ENCODE measurements around the gene GPR161.

The GPR161 gene

DNA sequence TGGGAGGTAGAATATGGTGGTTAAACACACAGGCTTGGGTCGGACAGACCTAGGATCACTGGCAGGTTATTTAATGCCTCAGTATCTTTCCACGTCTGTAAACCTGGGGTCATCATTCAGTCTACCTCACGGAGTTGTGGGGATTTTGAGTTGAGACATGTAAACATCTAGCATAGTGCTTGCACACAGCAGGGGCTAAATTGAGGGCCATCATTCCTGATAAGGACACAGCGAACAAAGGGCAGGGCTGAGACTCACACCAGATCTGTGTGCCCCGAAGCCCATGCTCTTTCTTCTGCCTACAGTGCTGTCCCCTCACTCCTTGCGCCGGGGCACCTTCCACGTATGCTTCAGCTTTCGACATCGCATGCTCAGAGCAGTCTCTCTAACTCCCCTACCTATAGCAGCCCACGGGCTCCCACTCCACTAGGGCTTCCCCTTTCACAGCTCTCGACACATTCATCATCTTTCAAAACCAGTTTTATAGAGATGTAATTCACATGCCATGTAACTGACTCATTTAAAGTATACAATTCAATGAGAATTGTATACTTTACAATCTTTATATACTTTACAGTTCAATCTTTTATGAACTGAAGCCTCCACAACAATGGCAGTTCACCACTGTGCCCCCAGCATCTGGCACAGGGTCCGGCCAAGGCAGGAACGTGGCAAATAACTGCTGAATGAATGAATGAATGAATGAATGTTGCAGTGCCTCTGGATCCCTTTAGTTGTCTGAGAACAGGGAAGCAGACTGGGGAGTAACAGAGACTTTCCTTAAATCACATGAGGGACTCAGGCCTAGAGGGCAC is 48.0 kb downstream of the GPR161 start:
- DNase-seq (no peak), ATAC-seq (no peak)
- no peak overlapping the region for H3K4me3 Mint-ChIP-seq
- peak overlapping the region in 1 of 2 donors; percentile 22 for H3K27ac Mint-ChIP-seq
- peaks cover 11% of the 10 kb centered on the region for H3K4me1 Mint-ChIP-seq
- no peaks in the 10 kb centered on the region for H3K9me3 Mint-ChIP-seq
- H3K27me3 Mint-ChIP-seq, result peaks cover 1% of the 10 kb centered on the region

DNA sequence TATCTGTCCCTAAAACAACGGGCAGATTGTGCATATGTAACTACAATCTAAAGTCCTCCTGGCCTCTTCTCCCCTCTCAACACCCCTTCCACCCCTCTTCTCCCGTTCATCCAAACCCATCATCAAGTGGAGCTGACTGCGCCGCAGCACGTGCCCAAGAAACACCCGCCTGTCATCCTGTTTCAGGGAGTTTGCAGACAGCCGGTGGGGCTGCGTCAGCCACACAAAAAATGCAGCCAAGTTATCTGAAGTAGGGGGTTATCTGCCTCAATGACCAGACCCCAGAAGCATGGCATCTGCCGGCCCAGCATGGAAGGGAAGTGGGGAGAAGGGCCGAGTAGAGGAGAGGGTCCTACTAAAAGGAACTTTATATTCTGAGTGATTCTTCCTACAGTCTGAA is 49.0 kb downstream of the GPR161 start:
- Mint-ChIP-seq H3K27ac (no peak overlapping the region), H3K4me1 (peaks cover 14% of the 10 kb centered on the region), H3K9me3 (no peaks in the 10 kb centered on the region), H3K4me3 (no peak overlapping the region), H3K27me3 (no peaks in the 10 kb centered on the region)
- no peak for DNase-seq
- ATAC-seq, result no peak

DNA sequence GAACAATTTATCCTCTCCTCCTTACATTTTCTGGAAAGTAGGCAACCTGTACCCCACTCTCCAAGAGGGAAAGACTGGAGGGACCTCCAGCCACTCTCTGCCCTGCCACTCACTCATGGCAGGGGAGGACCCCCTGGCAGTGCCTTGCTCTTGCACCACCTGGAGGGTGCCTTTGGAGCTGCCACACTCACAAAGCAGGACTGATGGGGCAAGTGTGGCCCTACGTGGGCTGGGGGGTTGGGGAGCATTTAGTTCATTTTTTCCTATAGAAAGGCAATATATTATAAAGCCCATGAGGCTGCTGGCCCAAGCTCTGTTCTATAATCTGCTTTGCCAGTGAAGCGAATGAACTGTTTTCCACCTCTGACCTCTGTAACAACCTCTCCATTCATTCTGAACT is 50.3 kb downstream of the GPR161 start:
- no peak overlapping the region for H3K4me3 Mint-ChIP-seq
- H3K9me3 Mint-ChIP-seq, result no peaks in the 10 kb centered on the region
- DNase-seq (no peak), ATAC-seq (no peak)
- H3K4me1 Mint-ChIP-seq, result peaks cover 14% of the 10 kb centered on the region
- H3K27me3 Mint-ChIP-seq, result no peaks in the 10 kb centered on the region
- no peak overlapping the region for H3K27ac Mint-ChIP-seq

DNA sequence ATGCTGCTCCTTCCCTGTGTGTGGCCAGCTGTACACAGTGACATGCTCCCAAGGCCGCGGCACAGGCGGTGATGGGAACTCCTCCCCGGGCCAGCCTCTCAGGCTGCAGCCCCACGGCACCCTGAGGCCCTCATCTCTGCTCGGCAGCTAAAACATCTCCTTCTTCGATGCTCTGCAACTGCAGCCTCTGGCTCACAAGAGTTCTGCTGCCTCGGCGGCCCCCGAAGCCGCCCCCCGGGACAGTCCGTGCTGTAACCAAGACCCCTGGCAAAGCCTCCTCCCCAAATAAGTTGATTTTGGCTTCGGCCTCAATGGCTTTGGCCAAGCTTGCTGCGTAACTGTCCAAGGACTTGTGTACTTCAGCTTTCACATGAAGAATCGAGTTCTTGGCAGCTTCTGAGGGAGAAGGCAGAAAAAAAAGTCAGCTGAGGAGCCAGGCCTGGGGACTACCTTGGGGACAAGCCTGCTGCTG is 51.3 kb downstream of the GPR161 start:
- DNase-seq (no peak), ATAC-seq (no peak)
- Mint-ChIP-seq H3K4me3 (no peak overlapping the region), H3K27ac (no peak overlapping the region), H3K9me3 (no peaks in the 10 kb centered on the region), H3K27me3 (no peaks in the 10 kb centered on the region), H3K4me1 (peaks cover 14% of the 10 kb centered on the region)

DNA sequence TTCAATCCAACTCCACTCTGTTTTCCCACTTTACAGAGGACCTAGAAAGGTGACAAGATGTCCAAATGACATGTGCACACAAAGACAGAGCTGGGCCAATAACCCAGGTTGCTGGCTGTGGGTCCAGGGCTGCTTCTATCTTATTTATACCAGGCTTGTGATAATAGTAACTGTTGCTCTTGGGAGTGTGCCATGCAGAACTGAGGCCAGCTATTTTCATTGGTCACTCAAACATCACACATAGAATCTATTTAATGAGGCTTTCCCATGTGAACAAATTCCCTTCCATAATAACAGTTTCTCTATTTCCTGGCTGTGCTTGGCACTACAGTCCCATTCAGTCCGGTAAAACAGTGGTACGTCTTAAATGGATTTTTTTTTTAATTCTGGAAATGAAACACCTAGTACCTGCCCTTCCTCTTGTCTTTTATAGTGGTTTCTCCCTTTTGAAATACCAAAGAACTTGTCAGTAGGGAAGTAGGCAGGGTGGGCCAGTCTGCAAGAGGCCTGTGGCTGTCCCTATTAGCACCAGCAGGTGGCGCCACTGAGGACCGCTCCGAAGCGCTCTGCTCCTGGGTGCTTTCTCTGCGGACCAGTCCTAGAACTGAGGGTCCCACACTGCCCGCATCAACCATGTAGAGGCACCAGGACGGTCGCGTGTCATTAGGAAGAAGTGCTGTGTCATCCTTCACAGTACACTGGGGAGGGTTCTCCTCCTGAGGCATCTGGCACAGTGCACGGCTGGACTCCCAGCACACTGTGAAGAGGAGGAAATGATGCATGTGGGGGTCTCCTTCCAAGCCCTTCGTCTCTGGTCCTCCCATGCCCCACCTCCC is 52.1 kb downstream of the GPR161 start:
- Mint-ChIP-seq H3K4me3 (peak overlapping the region in 1 of 2 donors; percentile 32), H3K27ac (peak overlapping the region in 1 of 2 donors; percentile 53), H3K9me3 (no peaks in the 10 kb centered on the region), H3K27me3 (no peaks in the 10 kb centered on the region), H3K4me1 (peaks cover 14% of the 10 kb centered on the region)
- peak; percentile 72 for ATAC-seq
- peak; percentile 65 for DNase-seq

DNA sequence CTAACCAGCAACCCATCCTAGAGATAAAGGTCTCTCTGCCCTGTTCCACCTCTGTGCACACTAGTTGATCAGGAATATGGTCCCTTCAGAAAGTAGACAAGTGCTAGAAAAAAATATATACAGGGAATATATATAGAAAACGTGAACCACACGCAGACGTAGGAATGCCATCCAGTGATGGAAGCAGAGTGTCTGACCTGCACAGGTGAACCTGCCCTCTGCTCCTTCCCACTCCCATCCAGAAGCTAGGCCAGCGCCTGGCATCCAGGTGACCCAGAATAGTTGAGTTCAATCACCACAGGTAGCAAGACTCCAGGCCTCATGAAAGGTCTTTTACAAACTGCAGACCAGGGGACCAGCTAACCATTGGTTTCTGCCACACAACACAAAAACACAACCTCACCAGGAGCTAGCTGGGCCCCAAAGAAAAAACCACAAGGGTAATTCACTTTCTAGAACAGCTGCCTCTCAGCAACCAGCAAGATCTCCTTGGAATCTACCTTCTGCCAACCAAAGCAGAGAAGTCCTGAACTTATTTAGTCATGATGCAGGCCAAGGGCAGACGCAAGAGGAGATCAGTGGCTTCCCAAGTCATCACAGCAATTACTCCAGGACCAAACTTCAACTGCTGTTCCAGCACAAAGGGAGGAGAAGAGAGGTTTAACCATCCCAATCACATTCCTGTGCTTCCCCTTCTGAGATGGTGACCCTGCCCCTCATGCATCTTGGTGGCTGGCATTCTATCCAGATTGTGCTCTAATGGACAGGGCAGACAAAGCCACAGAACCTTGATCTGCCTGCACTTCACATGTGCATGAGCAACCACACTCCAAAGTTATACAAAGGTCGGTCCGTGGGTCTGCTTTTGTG is 53.0 kb downstream of the GPR161 start:
- no peaks in the 10 kb centered on the region for H3K27me3 Mint-ChIP-seq
- no peak overlapping the region for H3K27ac Mint-ChIP-seq
- ATAC-seq (no peak), DNase-seq (no peak)
- H3K4me3 Mint-ChIP-seq, result no peak overlapping the region
- H3K9me3 Mint-ChIP-seq, result no peaks in the 10 kb centered on the region
- H3K4me1 Mint-ChIP-seq, result peaks cover 14% of the 10 kb centered on the region

DNA sequence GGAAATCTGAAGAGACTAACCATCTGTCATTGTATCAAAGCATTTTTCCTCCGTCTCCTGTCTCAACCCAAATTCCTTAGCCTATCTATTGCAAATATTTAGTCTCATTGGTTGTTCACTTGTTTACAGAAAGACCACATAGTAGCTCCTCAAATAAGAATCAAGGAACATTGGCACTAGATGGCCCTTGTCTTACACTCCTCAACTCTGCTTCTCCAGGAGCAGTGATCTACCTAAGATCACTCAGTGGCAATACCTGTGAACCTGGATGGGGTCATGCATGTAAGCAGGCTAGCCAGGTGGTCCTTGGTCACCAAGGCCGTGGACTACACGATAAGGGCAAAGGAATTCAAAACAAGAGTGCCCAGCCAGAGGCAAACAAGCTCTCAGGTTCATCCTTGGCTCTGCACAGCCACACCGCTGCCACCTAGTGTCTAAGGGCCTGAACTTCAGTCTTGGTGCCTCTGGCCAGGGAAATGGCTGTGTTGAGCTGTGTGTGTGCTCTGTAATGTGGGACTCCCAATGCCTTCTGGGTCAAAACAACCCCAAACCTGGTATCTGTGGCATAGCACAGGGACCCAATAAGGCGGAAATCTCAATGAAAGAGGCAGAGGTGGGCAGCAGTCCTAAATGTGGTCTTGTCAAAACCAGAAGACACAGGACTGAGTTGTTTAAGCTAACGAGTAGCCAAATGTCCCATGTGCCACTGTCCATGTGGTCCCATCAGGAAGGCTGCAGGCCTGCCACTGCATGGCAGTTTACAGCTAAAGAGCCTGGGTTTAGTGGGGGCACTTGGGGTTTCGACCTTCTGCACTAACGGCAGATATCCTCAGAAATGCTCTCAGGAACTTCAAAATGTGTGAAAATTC is 54.5 kb downstream of the GPR161 start:
- Mint-ChIP-seq H3K4me1 (peaks cover 14% of the 10 kb centered on the region), H3K9me3 (no peaks in the 10 kb centered on the region), H3K27ac (no peak overlapping the region), H3K4me3 (no peak overlapping the region), H3K27me3 (no peaks in the 10 kb centered on the region)
- peak; percentile 86 for ATAC-seq
- peak; percentile 64 to 73 for DNase-seq

DNA sequence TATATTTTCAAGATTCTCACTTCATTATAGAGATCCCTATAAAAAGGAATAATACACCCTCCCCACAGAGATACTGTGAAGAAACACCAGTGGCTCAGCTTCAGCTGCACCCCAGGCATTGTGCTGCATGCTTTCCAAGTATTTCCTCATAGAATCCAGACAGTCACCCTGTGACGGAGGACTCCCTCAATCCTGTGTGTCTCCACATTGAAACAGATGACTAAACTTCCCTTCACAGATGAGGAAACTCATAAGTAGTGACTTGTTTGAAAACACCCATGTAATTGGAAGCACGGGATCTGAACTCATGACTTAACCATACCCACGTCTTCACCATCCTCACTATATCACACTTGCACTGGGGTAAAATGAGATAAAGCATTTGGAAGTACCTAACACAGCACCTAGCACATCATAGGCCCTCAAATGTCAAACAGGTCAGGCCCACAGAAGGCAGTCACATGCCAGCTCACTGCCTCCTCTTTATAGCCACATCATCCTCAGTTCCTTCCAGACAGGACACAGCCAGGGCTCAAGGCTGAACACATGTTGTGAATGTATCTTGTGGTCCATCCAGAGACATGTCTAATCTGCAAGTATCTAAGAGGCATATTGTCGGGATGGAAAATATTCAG is 55.2 kb downstream of the GPR161 start:
- ATAC-seq, result no peak
- Mint-ChIP-seq H3K27ac (peak overlapping the region in 1 of 2 donors; percentile 14), H3K9me3 (no peaks in the 10 kb centered on the region), H3K4me3 (no peak overlapping the region), H3K4me1 (peaks cover 14% of the 10 kb centered on the region), H3K27me3 (no peaks in the 10 kb centered on the region)
- no peak for DNase-seq

DNA sequence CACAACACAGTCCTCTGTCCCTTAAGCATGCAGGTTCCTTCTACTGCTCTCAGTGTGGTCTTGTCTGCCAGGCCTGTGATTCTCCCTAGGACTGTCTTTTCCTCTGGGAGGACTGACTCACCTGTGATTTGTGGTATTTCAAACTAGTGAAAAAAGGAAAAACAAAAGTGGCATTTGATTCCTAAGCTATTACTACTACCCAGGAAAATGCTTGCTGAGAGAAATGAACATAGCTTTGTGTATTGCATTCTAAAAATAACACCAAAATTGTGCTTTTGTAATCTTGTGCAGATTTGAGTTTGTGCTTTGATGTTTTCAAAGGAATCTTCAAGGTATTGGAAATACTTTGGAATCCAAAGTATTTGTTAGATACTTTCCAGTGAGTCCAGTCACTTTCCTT is 57.0 kb downstream of the GPR161 start:
- no peaks in the 10 kb centered on the region for H3K9me3 Mint-ChIP-seq
- H3K4me3 Mint-ChIP-seq, result no peak overlapping the region
- no peaks in the 10 kb centered on the region for H3K27me3 Mint-ChIP-seq
- DNase-seq (no peak), ATAC-seq (no peak)
- H3K27ac Mint-ChIP-seq, result no peak overlapping the region
- peaks cover 10% of the 10 kb centered on the region for H3K4me1 Mint-ChIP-seq

DNA sequence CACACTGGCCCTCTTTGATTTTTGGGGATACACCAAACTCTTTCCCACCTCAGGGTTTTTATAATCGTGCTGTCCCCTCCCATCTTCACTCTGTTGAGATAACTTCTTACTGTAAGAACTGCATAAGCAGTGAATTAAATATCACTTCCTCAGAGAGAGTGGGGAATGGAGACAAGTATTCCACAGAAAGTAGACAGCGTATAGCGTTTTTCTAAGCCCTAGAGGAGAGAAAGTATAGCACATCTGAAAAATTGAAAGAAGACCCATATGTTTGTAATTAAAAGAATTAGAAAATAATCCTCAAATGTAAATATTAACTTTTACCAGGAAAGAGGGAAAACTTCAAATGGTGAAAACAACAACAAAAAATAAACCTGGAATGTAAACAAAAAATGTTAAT is 67.3 kb downstream of the GPR161 start:
- Mint-ChIP-seq H3K27ac (no peak overlapping the region), H3K4me3 (no peak overlapping the region), H3K4me1 (no peaks in the 10 kb centered on the region), H3K27me3 (no peaks in the 10 kb centered on the region), H3K9me3 (no peaks in the 10 kb centered on the region)
- ATAC-seq (no peak), DNase-seq (no peak)

DNA sequence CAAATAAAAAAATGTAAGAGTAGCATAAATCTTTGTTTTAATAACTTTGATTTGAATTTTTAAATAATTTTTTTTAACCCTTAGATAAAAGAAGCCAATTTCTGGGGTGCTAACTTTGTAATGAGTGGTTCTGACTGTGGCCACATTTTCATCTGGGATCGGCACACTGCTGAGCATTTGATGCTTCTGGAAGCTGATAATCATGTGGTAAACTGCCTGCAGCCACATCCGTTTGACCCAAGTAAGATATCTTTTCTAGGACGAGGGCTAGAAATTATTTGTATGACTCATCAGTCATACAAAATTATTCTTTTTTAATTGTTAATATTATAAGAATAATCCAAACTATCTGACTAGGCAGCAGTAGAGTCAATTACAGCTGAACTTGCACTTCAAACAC is 71.2 kb downstream of the GPR161 start:
- H3K4me1 Mint-ChIP-seq, result no peaks in the 10 kb centered on the region
- no peaks in the 10 kb centered on the region for H3K9me3 Mint-ChIP-seq
- H3K27ac Mint-ChIP-seq, result no peak overlapping the region
- DNase-seq (no peak), ATAC-seq (no peak)
- no peaks in the 10 kb centered on the region for H3K27me3 Mint-ChIP-seq
- no peak overlapping the region for H3K4me3 Mint-ChIP-seq

DNA sequence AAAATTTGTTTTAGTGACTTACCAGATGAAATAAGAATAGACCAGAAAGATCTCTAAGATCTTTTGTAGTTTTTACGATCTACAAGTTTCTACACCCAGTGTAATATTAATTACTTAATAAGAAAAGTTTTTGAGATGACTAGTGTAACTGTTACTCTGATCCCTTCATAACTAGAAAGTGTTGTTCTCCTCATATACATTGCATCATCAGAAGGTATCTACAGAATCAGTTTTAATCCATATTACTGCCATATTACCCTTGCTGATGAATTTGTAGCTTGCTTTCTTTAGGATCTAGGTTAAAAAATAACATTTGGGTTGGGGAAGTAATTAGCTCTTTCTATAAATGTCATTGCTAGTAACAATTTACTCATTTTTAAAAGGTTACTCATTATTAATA is 72.5 kb downstream of the GPR161 start:
- Mint-ChIP-seq H3K4me1 (no peaks in the 10 kb centered on the region), H3K27me3 (no peaks in the 10 kb centered on the region)
- no peak for DNase-seq

DNA sequence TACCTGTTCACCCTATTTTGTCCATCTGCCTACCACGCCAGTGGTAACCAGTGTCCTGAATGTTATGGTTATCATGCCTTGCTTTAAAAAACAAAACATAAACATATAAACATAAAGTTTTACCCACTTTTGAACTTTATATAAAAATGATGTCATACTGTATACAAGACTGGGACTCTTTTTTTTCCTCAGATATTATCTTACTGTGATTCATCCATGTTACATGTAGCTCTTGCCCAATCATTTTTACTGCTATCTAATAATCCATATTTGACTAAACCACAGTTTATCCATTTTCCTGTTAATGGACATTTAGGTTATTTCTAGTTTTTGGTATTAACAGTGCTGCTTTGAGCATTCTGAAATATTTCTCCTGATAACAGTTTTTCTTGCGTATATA is 78.8 kb downstream of the GPR161 start:
- Mint-ChIP-seq H3K27ac (no peak overlapping the region), H3K27me3 (no peaks in the 10 kb centered on the region), H3K4me3 (no peak overlapping the region), H3K4me1 (no peaks in the 10 kb centered on the region), H3K9me3 (no peaks in the 10 kb centered on the region)
- ATAC-seq (no peak), DNase-seq (no peak)

More for the DNA sequence above, 72.5 kb downstream of the GPR161 start:
- H3K4me3 Mint-ChIP-seq, result no peak overlapping the region
- ATAC-seq, result no peak
- no peak overlapping the region for H3K27ac Mint-ChIP-seq
- no peaks in the 10 kb centered on the region for H3K9me3 Mint-ChIP-seq

DNA sequence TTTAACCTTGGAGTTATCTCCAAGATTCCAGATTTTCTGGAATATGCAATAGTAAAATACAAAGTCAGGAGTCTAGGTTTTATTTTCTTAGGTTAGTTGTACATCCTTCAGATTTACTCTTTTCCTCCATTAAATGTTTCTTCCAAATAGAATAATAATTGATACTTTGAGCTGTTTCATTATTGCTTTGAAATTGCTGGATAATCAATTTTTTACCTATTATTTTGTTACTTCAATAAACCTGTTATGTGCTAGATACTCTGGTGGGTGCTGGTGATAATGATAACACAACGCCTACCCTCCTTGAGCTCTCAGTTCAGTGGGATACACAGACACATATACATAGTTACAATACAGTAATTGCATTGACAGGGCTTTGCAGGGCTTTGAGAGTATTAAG is 79.4 kb downstream of the GPR161 start:
- Mint-ChIP-seq H3K4me1 (no peaks in the 10 kb centered on the region), H3K27me3 (no peaks in the 10 kb centered on the region), H3K9me3 (no peaks in the 10 kb centered on the region), H3K4me3 (no peak overlapping the region), H3K27ac (no peak overlapping the region)
- DNase-seq, result no peak
- ATAC-seq, result no peak
